Fibroblast of lung (primary cell): Measurements from ENCODE around the gene MRTFA.

Experiments used
- CTCF ChIP-seq, 2 donors: IDR thresholded peaks in 1 of 2; conservative IDR thresholded peaks in 1 of 2; 1 replicate in 1 of 2; 2 replicates in 1 of 2; pipeline ENCODE4 v1.5.1; 2011 to 2012; ENCODE audit warnings: low read length in 2 of 2, control low read depth in 1 of 2, inconsistent platforms in 1 of 2, low read depth in 1 of 2, mild to moderate bottlenecking in 1 of 2
- EZH2 ChIP-seq: IDR thresholded peaks from 2 replicates; pipeline ENCODE4 v1.5.1; 2012; ENCODE audit warnings: low read length, control low read depth, mild to moderate bottlenecking; ENCODE audit errors: missing control alignments

GRCh38 chr22:40635940-40636379 is 559 bp downstream of the MRTFA start:
- no peak for TF ChIP-seq CTCF (conservative IDR thresholded peaks at IDR 0.05 in 1 of 2, IDR thresholded peaks at IDR 0.05 in 1 of 2; ENCODE audit: low read depth in 1 of 2, low read length in 2 of 2)
- no peak for TF ChIP-seq EZH2
